Trophoblast cell (in vitro differentiated cells and primary cell): ENCODE measurements around the gene DYSF.

ENCODE experiments used
- DNase-seq, 2 donors: peaks; one replicate each; pipeline ENCODE4 v3.0.0-alpha.2; 2016
- H2AFZ ChIP-seq: 2 replicates; pipeline ENCODE4 v1.6.1; 2013; ENCODE audit warnings: low read length, moderate library complexity, mild to moderate bottlenecking; ENCODE audit not compliant: insufficient read depth, poor library complexity
- H2AK5ac ChIP-seq: 2 replicates; pipeline ENCODE4 v1.6.1; 2013; ENCODE audit warnings: mild to moderate bottlenecking, low read length
- H2BK120ac ChIP-seq: 2 replicates; pipeline ENCODE4 v1.6.1; 2013; ENCODE audit warnings: low read length, mild to moderate bottlenecking, moderate library complexity; ENCODE audit not compliant: insufficient read depth, poor library complexity
- H2BK12ac ChIP-seq: 2 replicates; pipeline ENCODE4 v1.6.1; 2013; ENCODE audit warnings: mild to moderate bottlenecking, low read length, moderate library complexity
- H2BK5ac ChIP-seq: 2 replicates; pipeline ENCODE4 v1.6.1; 2013; ENCODE audit warnings: low read length, low read depth, moderate library complexity, mild to moderate bottlenecking; ENCODE audit not compliant: poor library complexity
- H3K14ac ChIP-seq: 2 replicates; pipeline ENCODE4 v1.6.1; 2013; ENCODE audit warnings: mild to moderate bottlenecking, low read length
- H3K18ac ChIP-seq: 2 replicates; pipeline ENCODE4 v1.6.1; 2013; ENCODE audit warnings: mild to moderate bottlenecking, low read length
- H3K23ac ChIP-seq: 2 replicates; pipeline ENCODE4 v1.6.1; 2013; ENCODE audit warnings: low read length
- H3K27ac ChIP-seq: 2 replicates; pipeline ENCODE4 v1.5.1; 2013; ENCODE audit warnings: low read depth, mild to moderate bottlenecking, inconsistent platforms, low read length, moderate library complexity
- H3K27me3 ChIP-seq: 2 replicates; pipeline ENCODE4 v1.6.1; 2013; ENCODE audit warnings: inconsistent platforms, mild to moderate bottlenecking, low read length, moderate library complexity; ENCODE audit not compliant: insufficient read depth
- H3K36me3 ChIP-seq, 2 experiments: 1 replicate in 1 of 2; 2 replicates in 1 of 2; pipeline ENCODE4 v1.6.1; 2013; ENCODE audit warnings: low read length in 2 of 2, mild to moderate bottlenecking in 2 of 2, moderate library complexity in 1 of 2; ENCODE audit not compliant: insufficient read depth in 2 of 2, control insufficient read depth in 1 of 2
- H3K4ac ChIP-seq: 2 replicates; pipeline ENCODE4 v1.6.1; 2013; ENCODE audit warnings: low read depth, mild to moderate bottlenecking, low read length, moderate library complexity
- H3K4me1 ChIP-seq, 2 experiments: 1 replicate in 1 of 2; 2 replicates in 1 of 2; pipeline ENCODE4 v1.6.1; 2013; ENCODE audit warnings: low read length in 2 of 2, mild to moderate bottlenecking in 2 of 2, moderate library complexity in 1 of 2; ENCODE audit not compliant: insufficient read depth in 2 of 2, control insufficient read depth in 1 of 2
- H3K4me2 ChIP-seq: 2 replicates; pipeline ENCODE4 v1.6.1; 2013; ENCODE audit warnings: inconsistent platforms, mild to moderate bottlenecking, low read length, moderate library complexity
- H3K4me3 ChIP-seq: 2 replicates; pipeline ENCODE4 v1.5.1; 2013; ENCODE audit warnings: mild to moderate bottlenecking, low read depth, low read length, inconsistent platforms
- H3K79me1 ChIP-seq: one replicate; pipeline ENCODE4 v1.6.1; 2013; ENCODE audit warnings: low read length
- H3K79me2 ChIP-seq: 2 replicates; pipeline ENCODE4 v1.6.1; 2013; ENCODE audit warnings: low read length, mild to moderate bottlenecking; ENCODE audit not compliant: control insufficient read depth, insufficient read depth, poor library complexity
- H3K9ac ChIP-seq: 2 replicates; pipeline ENCODE4 v1.6.1; 2013; ENCODE audit warnings: mild to moderate bottlenecking, low read length
- H3K9me3 ChIP-seq: 2 replicates; pipeline ENCODE4 v1.6.1; 2013; ENCODE audit warnings: low read depth, mild to moderate bottlenecking, control low read depth, inconsistent platforms, low read length; ENCODE audit not compliant: insufficient read depth
- H4K12ac ChIP-seq: 2 replicates; pipeline ENCODE4 v1.6.1; 2013; ENCODE audit warnings: low read depth, mild to moderate bottlenecking, low read length, moderate library complexity
- H4K8ac ChIP-seq: 2 replicates; pipeline ENCODE4 v1.6.1; 2013; ENCODE audit warnings: low read depth, mild to moderate bottlenecking, low read length, moderate library complexity
- H4K91ac ChIP-seq: one replicate; pipeline ENCODE4 v1.6.1; 2013; ENCODE audit warnings: low read depth, mild to moderate bottlenecking, low read length, moderate library complexity
- WGBS: extraction: QIAGEN DNeasy Blood & Tissue Kit; methylation state at CpG from one replicate; pipeline ENCODE4 v1.1.7; 2013; ENCODE audit warnings: missing lambda C conversion rate; ENCODE audit not compliant: insufficient read length, insufficient coverage; ENCODE audit errors: extremely low coverage; 5-methylcytosine and 5-hydroxymethylcytosine counted together

DYSF gene

GRCh38 chr2:71668326-71669057 is 215.1 kb downstream of the DYSF start:
- Histone ChIP-seq H2BK120ac (no peak overlapping the region), H4K91ac (no peak overlapping the region), H3K4me1 (no peaks in the 10 kb centered on the region), H3K27ac (no peak overlapping the region), H3K4me3 (no peak overlapping the region), H2AFZ (no peak overlapping the region), H2BK12ac (no peak overlapping the region), H3K79me1 (no peaks in the 10 kb centered on the region), H4K12ac (no peak overlapping the region), H3K14ac (no peak overlapping the region), H3K79me2 (no peaks in the 10 kb centered on the region), H3K36me3 (peaks cover 15 to 27% of the 10 kb centered on the region in 2 experiments), H3K23ac (no peak overlapping the region), H4K8ac (no peak overlapping the region), H3K4me2 (no peak overlapping the region), H3K18ac (no peak overlapping the region), H3K9ac (no peak overlapping the region), H2AK5ac (no peak overlapping the region), H2BK5ac (no peak overlapping the region), H3K4ac (no peak overlapping the region), H3K27me3 (no peaks in the 10 kb centered on the region), H3K9me3 (peaks cover 2% of the 10 kb centered on the region)
- WGBS = no CpG with 5 or more reads among the region's 17 CpGs
- DNase-seq = no peak

GRCh38 chr2:71669058-71669456 is 215.7 kb downstream of the DYSF start:
- no CpG with 5 or more reads among the region's 9 CpGs for WGBS
- H3K79me1 ChIP-seq = no peaks in the 10 kb centered on the region
- H2AK5ac ChIP-seq = no peak overlapping the region

GRCh38 chr2:71669628-71670429 is 216.5 kb downstream of the DYSF start:
- no peak for DNase-seq
- no CpG with 5 or more reads among the region's 8 CpGs for WGBS
- Histone ChIP-seq H2AK5ac (no peak overlapping the region), H3K14ac (no peak overlapping the region), H3K79me1 (no peaks in the 10 kb centered on the region), H3K4me3 (peak overlapping the region; percentile 54), H3K27me3 (no peaks in the 10 kb centered on the region), H3K4me1 (no peaks in the 10 kb centered on the region), H4K91ac (no peak overlapping the region), H2AFZ (no peak overlapping the region), H2BK5ac (no peak overlapping the region), H3K27ac (no peak overlapping the region), H3K36me3 (peaks cover 19 to 26% of the 10 kb centered on the region in 2 experiments), H3K9ac (no peak overlapping the region), H2BK120ac (no peak overlapping the region), H3K9me3 (peaks cover 2% of the 10 kb centered on the region), H2BK12ac (no peak overlapping the region), H3K23ac (no peak overlapping the region), H3K4me2 (no peak overlapping the region), H3K4ac (no peak overlapping the region), H4K8ac (no peak overlapping the region), H3K79me2 (no peaks in the 10 kb centered on the region), H3K18ac (no peak overlapping the region), H4K12ac (no peak overlapping the region)

More at GRCh38 chr2:71669058-71669456, 215.7 kb downstream of the DYSF start:
- no peak overlapping the region for H2BK12ac ChIP-seq
- no peaks in the 10 kb centered on the region for H3K27me3 ChIP-seq
- H3K9ac ChIP-seq = no peak overlapping the region
- no peak overlapping the region for H3K14ac ChIP-seq
- no peak for DNase-seq
- no peak overlapping the region for H2BK120ac ChIP-seq
- no peak overlapping the region for H3K4me2 ChIP-seq
- H3K36me3 ChIP-seq = peaks cover 15 to 27% of the 10 kb centered on the region in 2 experiments
- no peaks in the 10 kb centered on the region for H3K79me2 ChIP-seq
- no peak overlapping the region for H3K27ac ChIP-seq
- H4K12ac ChIP-seq = no peak overlapping the region
- no peaks in the 10 kb centered on the region for H3K4me1 ChIP-seq
- no peak overlapping the region for H3K4ac ChIP-seq
- H2AFZ ChIP-seq = no peak overlapping the region
- H2BK5ac ChIP-seq = no peak overlapping the region
- peaks cover 2% of the 10 kb centered on the region for H3K9me3 ChIP-seq
- H4K8ac ChIP-seq = no peak overlapping the region
- no peak overlapping the region for H4K91ac ChIP-seq
- H3K4me3 ChIP-seq = no peak overlapping the region
- H3K23ac ChIP-seq = no peak overlapping the region
- no peak overlapping the region for H3K18ac ChIP-seq

GRCh38 chr2:71670430-71670795 is 217.1 kb downstream of the DYSF start:
- no CpG with 5 or more reads among the region's 4 CpGs for WGBS
- Histone ChIP-seq H3K4ac (no peak overlapping the region), H3K36me3 (peaks cover 19 to 21% of the 10 kb centered on the region in 2 experiments), H3K27me3 (no peaks in the 10 kb centered on the region), H2BK5ac (no peak overlapping the region), H2BK120ac (no peak overlapping the region), H2AFZ (no peak overlapping the region), H3K79me2 (no peaks in the 10 kb centered on the region), H3K14ac (no peak overlapping the region), H2AK5ac (no peak overlapping the region), H3K4me2 (no peak overlapping the region), H3K4me3 (no peak overlapping the region), H3K9me3 (peaks cover 2% of the 10 kb centered on the region), H2BK12ac (no peak overlapping the region), H3K9ac (no peak overlapping the region), H4K91ac (no peak overlapping the region), H3K27ac (no peak overlapping the region), H4K12ac (no peak overlapping the region), H4K8ac (no peak overlapping the region), H3K4me1 (no peaks in the 10 kb centered on the region), H3K23ac (no peak overlapping the region), H3K79me1 (no peaks in the 10 kb centered on the region), H3K18ac (no peak overlapping the region)
- no peak for DNase-seq
